Hypothalamus (tissue), 51 donors: ENCODE results near the gene PTK7.
"Not testable (repeated sequence)": the region's sequence is repeated elsewhere in the genome, so short reads cannot be mapped to it uniquely, and the experiment has no call there.

Experiments
- DNase-seq, 51 donors: peaks; one replicate each; lab custom pipeline; 2025; lab: John Stamatoyannopoulos, UW

PTK7 gene

GRCh38 chr6:43053545-43054205 lies 22.4 kb upstream of the PTK7 start, which contains the start of gene CUL7:
CUL7 (minus strand) TSS chr6:43053851; CDS start chr6:43052788, 1,063 bp downstream.
- DNase-seq: peak in 49 of 51 donors; percentile 14 to 84 (median 64)

DNA sequence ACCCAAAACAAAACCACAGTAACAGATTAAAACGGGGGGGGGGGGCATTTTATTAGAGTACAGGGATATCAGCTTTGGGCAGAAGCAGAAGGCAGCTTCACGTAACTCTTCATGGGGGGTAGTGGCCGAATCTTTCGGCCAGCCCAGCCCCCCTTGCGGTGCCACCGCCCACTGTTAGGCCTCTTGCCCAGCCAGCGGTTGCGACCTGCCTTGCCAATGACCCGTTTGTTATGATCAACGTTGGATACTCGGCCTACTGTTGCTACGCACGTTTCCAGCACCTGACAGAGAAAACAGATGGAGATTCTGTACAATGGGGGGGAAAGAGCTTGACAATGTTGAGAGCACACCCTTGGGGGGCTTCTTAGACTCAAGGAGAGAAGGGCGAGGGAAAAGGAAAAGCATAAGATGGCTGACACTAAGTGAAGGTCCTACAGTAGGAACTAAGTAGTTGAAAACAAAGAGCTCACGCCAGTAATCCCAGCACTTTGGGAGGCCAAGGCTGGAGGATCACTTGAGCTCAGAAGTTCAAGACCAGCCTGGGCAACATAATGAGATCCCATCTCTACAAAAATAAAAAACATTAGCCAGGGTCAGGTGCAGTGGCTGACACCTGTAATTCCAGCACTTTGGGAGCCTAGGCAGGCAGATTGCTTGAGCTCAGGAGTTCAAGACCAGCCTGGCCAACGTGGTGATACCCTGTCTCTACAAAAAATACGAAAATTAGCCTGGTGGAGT lies 21.7 kb upstream of the PTK7 start:
- DNase-seq: no peak

- no peak for DNase-seq
Observed at GRCh38 chr6:43055966-43056365, 20.1 kb upstream of the PTK7 start.

DNA sequence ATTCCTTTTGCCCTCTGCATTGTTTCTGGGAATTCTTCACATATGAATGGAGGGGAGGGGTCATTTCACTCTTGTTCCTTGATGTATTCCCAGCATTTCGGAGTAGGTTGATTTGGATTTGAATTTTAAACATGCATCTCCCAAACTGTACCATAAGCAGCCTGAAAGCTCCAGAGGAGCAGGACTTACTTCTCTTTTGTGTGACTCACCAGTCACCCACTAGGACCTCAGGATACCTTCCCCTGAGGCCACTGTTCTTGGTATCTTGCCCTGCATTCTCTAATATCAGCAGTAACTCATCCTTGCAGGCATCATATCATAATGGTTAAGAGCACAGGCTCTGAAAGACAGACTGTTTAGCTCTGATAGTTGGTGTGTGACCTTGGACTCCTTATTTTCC lies 17.6 kb upstream of the PTK7 start:
- DNase-seq: no peak

DNA sequence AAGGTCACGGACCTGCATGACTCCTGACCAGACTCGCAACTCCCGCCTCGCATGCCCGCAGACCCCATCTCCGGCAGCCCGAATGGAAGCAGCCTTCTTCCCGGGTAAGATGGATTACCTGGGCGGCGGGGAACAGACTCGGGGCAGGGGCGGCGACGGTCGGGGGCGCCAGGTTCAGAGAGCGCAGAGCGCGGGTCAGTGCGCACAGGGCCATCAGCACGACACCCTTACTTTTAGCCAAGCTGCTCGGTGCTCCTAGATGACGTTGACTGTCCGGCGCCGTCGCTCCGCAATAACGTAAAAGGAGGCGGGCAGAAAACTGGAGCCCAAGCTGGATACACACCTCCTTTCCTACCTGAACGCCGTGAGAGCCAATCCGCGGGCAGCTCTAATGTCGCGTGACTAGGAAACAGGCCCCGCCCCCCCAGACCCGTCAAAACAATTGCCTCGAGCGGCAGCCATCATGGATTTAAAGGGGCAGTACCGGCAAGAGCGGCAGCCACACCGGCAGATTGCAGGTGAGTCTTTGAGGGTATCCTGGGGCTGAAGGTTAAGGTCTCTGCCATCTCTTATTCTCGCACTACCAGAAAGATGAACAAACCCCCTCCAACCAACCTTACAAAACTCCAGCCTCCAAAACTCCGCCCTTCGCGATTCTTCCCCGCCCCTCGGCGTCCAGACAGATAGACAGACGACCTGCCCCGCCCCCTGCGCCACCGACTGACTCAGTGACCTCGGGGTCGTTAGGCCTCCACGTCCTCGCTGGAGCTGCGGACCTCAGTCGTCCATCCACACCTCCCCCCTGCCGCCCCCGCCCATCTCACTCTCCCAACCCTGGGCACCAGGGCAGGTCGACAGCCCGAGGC lies 16.7 kb upstream of the PTK7 start, which contains the start of the genes KLC4 and MRPL2:
KLC4 (plus strand) TSS at position 464 of the 866 bp plus-strand sequence. CDS start 1,705 bp downstream, outside the sequence.
MRPL2 (minus strand) TSS at position 267 of the 866 bp plus-strand sequence; CDS start at position 214, 53 bp downstream.
- peak; percentile 89 to 100 (median 98) for DNase-seq

GRCh38 chr6:43060034-43060754 lies 15.9 kb upstream of the PTK7 start:
- peak in 2 of 51 donors; percentile 32 to 34 for DNase-seq

DNA sequence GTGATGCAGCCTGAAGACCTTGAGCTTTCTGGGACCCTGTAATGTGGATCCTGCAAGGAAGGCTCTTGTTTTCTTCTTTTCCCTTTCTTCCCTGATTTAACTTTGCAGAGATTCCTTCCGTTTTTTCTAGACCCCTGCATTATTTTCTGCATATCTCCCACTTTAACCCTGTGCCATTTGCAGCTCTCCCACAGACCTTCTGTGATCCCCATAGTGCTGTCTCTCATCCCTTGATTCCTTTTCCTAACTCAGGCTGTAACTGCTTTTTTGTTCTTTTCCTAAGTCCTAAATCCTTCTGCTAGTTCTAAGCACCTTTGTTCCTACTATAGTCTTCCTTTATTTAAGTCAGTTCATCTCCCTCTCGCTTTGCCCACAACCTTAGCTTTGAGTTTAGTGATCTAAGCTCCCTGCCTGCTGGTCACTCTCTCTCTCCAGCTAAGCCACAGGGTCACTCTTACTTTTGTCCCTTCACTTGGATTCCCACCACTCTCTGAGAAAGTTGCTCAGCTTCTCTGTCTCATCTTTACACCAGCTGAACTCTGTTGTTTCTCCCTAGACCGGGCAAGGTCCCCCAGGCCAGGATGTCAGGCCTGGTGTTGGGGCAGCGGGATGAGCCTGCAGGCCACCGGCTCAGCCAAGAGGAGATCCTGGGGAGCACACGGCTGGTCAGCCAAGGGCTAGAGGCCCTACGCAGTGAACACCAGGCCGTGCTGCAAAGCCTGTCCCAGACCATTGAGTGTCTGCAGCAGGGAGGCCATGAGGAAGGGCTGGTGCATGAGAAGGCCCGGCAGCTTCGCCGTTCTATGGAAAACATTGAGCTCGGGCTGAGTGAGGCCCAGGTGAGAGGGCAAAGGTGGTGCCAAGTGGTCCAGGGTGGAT lies 15.1 kb upstream of the PTK7 start:
- DNase-seq: no peak

DNA sequence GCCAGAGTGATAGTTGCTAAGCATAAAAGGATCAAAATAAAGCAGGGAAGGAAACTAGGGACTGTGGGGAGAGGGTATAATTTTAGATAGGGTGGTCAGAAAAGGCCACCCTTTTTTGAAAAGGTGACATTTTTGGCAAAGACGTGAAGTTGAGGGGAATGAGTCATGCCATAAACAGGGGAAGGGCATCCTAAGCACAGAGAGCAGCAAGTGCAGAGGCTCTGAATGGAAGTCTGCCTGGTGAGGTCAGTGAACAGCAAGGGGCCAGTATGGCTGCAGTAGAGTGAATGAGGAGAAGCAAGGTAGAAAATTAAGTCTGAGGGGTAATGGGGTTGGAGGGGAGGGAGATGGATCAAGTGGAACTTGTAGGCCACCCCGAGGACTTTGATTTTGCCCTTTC lies 14.3 kb upstream of the PTK7 start:
- DNase-seq: no peak

- no peak for DNase-seq
Observed at GRCh38 chr6:43062818-43063217, 13.3 kb upstream of the PTK7 start.

DNA sequence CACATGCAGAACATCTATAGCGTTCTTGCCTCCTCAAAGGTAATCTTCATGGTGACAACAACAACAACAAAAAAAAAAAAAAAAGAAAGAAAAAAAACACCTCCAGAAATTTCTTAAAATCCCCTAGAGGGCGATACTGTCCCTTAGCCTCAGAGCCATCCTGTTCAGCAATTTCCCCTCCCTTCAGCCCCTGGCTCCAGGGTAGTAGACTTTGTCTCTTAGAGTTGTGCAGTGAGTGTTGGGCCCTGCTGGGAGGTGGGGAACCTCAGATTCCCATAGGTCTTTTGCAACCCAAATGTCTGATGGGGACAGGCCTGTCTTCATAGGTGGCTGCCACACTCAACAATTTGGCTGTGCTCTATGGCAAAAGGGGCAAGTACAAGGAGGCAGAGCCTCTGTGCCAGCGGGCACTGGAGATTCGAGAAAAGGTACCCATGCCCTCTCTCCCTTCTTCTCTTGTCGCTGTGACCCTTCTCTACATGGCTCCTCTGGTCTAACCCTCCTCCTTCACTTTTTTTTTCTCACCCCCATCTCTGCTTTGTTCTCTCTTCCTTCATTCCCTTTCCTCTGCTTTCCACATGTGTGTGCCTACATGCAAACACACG lies 6.0 kb upstream of the PTK7 start:
- no peak for DNase-seq

GRCh38 chr6:43074847-43075669 lies 1.1 kb upstream of the PTK7 start:
- no peak for DNase-seq

GRCh38 chr6:43076464-43077332 lies 584 bp downstream of the PTK7 start:
- peak in 4 of 51 donors; percentile 13 to 59 (median 32) for DNase-seq

DNA sequence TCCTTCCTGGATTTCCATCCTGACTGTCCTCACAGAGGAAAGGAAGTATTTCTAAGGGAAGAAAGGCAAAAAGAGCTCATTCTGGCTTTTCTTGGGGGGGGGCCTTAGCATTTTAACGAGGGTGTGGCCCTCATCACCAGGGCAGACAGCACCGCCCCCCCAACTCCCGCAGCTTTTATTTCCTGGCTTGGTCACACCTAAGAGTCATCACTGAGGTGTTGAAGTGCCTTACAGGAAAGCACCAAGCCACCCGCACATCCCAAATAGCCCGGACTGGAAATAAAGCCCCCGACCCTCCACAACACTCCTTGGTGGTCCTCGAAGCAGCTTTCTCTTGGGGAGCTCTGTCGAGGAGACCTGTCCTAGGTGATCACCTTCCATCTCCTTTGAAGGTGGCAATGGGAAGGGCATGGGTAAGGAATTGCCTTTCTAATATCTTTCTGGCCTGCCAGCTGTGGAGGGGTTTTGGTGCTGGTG lies 1.3 kb downstream of the PTK7 start:
- no peak for DNase-seq

DNA sequence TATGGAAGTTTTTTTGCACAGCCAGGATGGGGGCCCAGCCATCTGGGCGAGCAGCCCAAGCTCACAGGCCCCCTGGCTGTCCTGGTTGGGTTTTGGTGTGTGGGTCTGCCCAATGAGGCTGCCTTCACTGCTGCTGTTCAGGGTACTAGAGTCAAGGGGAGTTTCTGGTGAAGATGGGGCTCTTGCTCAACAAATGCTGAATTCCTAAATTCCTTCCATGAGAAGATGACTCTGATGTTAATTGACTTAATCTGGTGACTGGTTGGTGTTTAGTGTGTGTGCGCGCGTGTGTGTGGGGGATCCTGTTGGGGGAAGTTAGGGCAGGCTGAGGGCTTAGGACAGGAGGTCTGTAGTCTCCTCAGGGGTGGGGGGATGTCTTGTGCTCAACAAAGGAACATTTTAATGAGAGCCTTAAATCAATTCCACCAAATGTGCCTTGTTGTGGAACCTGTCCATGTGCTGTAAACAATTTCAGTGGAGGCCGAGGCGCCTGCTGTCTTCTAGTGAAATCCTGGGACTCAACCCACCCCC lies 1.9 kb downstream of the PTK7 start:
- DNase-seq: no peak

DNA sequence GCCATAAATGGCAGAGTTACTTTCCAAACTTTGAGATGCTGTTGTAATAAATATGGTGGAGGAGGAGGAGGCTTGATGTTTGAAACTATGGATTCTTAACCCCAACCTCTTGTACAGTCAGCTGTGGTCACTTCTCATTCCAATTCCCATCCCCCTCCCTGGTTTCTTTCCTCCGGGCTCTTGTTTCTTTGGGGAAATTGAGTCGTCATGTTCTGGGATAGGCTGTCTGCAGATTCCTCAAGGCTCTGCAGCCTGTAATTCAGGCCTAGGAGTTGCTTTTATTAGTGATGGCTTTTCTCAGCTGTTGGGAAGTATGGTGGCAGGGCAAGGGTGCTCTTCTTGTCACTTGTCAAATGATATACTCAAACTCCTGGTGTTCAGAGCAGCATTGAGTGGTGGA lies 2.6 kb downstream of the PTK7 start:
- no peak for DNase-seq

DNA sequence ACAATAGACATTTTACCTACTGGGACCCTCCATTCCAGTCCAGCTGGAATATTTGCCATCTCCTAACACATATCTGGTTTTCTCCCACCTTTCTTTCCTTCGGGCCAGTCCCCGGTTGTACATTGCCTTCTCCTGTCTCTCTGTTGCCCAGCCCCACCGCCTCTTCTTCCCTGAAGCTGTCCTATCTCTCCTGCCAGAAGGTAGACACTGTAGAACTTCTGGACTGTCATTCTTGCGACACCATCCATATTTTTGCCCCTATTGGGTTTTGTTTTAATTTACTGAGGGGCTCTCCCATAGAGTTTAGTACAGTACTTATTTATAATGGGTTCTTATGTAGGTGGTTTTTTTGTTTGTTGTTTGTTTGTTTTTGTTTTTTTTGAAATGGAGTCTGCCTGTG lies 4.9 kb downstream of the PTK7 start:
- no peak for DNase-seq

DNA sequence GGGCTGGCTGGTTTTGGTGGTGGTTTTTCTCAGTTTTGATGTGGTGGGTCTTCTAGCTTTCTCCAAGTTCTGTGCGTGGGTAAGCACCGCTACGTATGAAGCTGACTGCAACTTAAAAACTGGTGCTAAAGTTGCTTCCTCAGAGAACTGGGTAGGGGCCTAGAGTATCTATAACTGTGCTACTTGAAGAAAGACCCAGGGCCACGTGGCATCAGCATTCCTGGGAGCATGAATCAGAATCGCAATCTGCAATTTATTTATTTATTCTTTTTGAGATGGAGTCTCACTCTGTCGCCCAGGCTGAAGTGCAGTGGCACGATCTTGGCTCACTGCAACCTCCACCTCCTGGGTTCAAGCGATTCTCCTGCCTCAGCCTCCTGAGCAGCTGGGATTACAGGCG lies 5.8 kb downstream of the PTK7 start:
- DNase-seq: not testable (repeated sequence)
